Mammary epithelial cell (primary cell): Measurements from ENCODE around the gene FBXO46.

Source experiments
- CTCF ChIP-seq, 2 donors: IDR thresholded peaks in 1 of 2; conservative IDR thresholded peaks in 1 of 2; 2 replicates each; pipeline ENCODE4 v1.5.1; 2011 to 2012; ENCODE audit warnings: inconsistent platforms in 2 of 2, low read length in 2 of 2, mild to moderate bottlenecking in 2 of 2, control low read depth in 1 of 2, low read depth in 1 of 2; ENCODE audit not compliant: insufficient read depth in 1 of 2; ENCODE audit errors: extremely low read depth in 1 of 2
- EZH2 ChIP-seq: IDR thresholded peaks from 2 replicates; pipeline ENCODE4 v1.6.1; 2012; ENCODE audit warnings: low read length, inconsistent platforms, borderline replicate concordance

GRCh38 chr19:45711851-45712698 lies 18.6 kb downstream of the FBXO46 start:
- no peak for TF ChIP-seq CTCF (conservative IDR thresholded peaks at IDR 0.05 in 1 of 2, IDR thresholded peaks at IDR 0.05 in 1 of 2; ENCODE audit: extremely low read depth in 1 of 2, insufficient read depth in 1 of 2, low read depth in 1 of 2, low read length in 2 of 2)
- no peak for TF ChIP-seq EZH2
